Measurements from ENCODE around the gene KCNAB1. TPM values are rescaled to one million over a fixed set of nuclear protein-coding genes. Genes with fewer than 3 reads are reported as not detected.
"Not testable (repeated sequence)": the region's sequence is repeated elsewhere in the genome, so short reads cannot be mapped to it uniquely, and the experiment has no call there.

The KCNAB1 gene
- total RNA-seq, 1 experiment from 2014 or later, result not detected

DNA sequence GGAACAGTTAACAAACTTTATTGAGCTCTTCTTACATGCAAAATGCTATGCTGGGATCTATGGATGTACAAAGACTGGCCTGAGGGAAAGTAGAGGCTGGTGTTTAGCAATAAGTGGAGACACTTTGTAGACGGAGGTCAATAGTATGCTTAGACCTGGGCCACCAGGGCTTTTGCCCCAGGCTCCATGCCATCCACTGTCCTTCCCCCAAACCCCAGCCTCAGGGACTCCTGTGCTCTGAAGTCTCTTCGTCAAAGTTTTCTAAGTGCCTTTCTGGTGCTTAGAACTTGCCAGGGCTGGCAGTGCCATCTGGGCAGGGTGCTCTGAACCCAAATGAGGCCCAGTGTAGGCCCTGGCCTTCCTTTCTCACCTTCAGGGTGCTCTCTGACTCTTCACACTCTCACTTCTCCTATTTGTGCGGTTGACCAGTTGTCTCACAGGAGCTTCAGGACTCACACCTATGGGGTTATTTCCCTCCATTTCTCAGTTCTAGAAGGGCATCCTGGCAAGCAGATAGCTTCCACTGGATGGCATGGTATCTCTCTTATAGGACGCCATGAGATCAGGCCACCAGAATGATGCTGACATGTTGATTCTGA lies 21.8 kb upstream of the KCNAB1 start:
- Histone ChIP-seq H3K9me2 (ENCODE audit: insufficient read depth) (no peaks in the 10 kb centered on the region), H3K9me3 (ENCODE audit: control insufficient read depth in 1 of 2, insufficient read depth in 1 of 2, low read depth in 1 of 2, low read length in 2 of 2) (no peaks in the 10 kb centered on the region), H3K9ac (ENCODE audit: low read length) (no peak overlapping the region), H4K20me1 (ENCODE audit: insufficient read depth) (no peaks in the 10 kb centered on the region), H3K4me2 (ENCODE audit: low read length) (no peak overlapping the region), H3K79me2 (ENCODE audit: insufficient read depth, low read length) (no peaks in the 10 kb centered on the region), H3K36me3 (ENCODE audit: control insufficient read depth in 1 of 2, insufficient read depth in 2 of 2, low read length in 2 of 2) (no peaks in the 10 kb centered on the region), H3K4me1 (ENCODE audit: control insufficient read depth in 1 of 2, insufficient read depth in 2 of 2, low read length in 2 of 2) (no peaks in the 10 kb centered on the region), H2AFZ (ENCODE audit: low read depth, low read length, poor library complexity, severe bottlenecking) (no peak overlapping the region), H3K4me3 (replicated peaks in 1 of 2; ENCODE audit: low read depth in 1 of 2, low read length in 2 of 2) (no peak overlapping the region), H3K27me3 (ENCODE audit: insufficient read depth, low read length) (no peaks in the 10 kb centered on the region), H3K27ac (ENCODE audit: low read depth, low read length) (no peak overlapping the region)
- no TSS peak for BruUV-seq (replicated peaks)
- CTCF ChIA-PET, result no interaction called here
- TF ChIP-seq RAD21 (IDR thresholded peaks at IDR 0.05; ENCODE audit: low read depth) (no peak), EZH2 (IDR thresholded peaks at IDR 0.05) (no peak), FOSL1 (IDR thresholded peaks at IDR 0.05; ENCODE audit: low read depth) (no peak), SP1 (IDR thresholded peaks at IDR 0.05; ENCODE audit: low read depth) (no peak), ZNF274 (IDR thresholded peaks at IDR 0.05; ENCODE audit: low read depth, low read length) (no peak), ZFX (IDR thresholded peaks at IDR 0.05) (no peak), JUND (IDR thresholded peaks at IDR 0.05) (no peak), CEBPB (IDR thresholded peaks at IDR 0.05; ENCODE audit: low read depth) (no peak), POLR2AphosphoS5 (IDR thresholded peaks at IDR 0.05; ENCODE audit: low read depth, low read length) (no peak), CBX3 (IDR thresholded peaks at IDR 0.05; ENCODE audit: low read depth) (no peak)
- TF ChIP-seq, protein P1, sequence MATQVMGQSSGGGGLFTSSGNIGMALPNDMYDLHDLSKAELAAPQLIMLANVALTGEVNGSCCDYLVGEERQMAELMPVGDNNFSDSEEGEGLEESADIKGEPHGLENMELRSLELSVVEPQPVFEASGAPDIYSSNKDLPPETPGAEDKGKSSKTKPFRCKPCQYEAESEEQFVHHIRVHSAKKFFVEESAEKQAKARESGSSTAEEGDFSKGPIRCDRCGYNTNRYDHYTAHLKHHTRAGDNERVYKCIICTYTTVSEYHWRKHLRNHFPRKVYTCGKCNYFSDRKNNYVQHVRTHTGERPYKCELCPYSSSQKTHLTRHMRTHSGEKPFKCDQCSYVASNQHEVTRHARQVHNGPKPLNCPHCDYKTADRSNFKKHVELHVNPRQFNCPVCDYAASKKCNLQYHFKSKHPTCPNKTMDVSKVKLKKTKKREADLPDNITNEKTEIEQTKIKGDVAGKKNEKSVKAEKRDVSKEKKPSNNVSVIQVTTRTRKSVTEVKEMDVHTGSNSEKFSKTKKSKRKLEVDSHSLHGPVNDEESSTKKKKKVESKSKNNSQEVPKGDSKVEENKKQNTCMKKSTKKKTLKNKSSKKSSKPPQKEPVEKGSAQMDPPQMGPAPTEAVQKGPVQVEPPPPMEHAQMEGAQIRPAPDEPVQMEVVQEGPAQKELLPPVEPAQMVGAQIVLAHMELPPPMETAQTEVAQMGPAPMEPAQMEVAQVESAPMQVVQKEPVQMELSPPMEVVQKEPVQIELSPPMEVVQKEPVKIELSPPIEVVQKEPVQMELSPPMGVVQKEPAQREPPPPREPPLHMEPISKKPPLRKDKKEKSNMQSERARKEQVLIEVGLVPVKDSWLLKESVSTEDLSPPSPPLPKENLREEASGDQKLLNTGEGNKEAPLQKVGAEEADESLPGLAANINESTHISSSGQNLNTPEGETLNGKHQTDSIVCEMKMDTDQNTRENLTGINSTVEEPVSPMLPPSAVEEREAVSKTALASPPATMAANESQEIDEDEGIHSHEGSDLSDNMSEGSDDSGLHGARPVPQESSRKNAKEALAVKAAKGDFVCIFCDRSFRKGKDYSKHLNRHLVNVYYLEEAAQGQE (IDR thresholded peaks at IDR 0.05; ENCODE audit: low read depth), result no peak
- TF ChIP-seq, protein P2, sequence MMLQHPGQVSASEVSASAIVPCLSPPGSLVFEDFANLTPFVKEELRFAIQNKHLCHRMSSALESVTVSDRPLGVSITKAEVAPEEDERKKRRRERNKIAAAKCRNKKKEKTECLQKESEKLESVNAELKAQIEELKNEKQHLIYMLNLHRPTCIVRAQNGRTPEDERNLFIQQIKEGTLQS (IDR thresholded peaks at IDR 0.05), result no peak
- no peak for ATAC-seq
- no peak for DNase-seq (ENCODE audit: low read depth, low spot score)
- RAD21 ChIA-PET (ENCODE audit: low non-redundant PET in 1 of 2, low total read pairs in 2 of 2, uncharacterized antibody in 2 of 2, unreplicated experiment in 2 of 2), result no interaction called here
- intact Hi-C loops (cut with micrococcal nuclease), result no loop called here
- POLR2A ChIA-PET, result interaction anchor here (0.5 kb wide), 1 partner anchor 52 kb away, joined by 4 read pairs; no protein-coding TSS in a partner anchor

DNA sequence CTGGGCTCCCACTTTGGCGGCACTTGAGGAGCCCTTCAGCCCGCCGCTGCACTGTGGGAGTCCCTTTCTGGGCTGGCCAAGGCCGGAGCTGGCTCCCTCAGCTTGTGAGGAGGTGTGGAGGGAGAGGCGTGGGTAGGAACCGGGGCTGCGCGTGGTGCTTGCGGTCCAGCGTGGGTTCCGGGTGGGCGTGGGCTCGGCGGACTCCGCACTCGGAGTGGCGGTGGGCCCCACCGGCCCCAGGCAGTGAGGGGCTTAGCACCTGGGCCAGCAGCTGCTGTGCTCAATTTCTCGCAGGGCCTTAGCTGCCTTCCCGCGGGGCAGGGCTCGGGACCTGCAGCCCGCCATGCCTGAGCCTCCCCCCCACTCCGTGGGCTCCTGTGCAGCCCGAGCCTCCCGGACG lies 21.0 kb upstream of the KCNAB1 start:
- H3K79me2 ChIP-seq (ENCODE audit: insufficient read depth, low read length); H3K9ac ChIP-seq (ENCODE audit: low read length); H3K4me2 ChIP-seq (ENCODE audit: low read length); CTCF ChIA-PET; intact Hi-C loops (cut with micrococcal nuclease); H3K27me3 ChIP-seq (ENCODE audit: insufficient read depth, low read length); H3K36me3 ChIP-seq (ENCODE audit: control insufficient read depth in 1 of 2, insufficient read depth in 2 of 2, low read length in 2 of 2); H4K20me1 ChIP-seq (ENCODE audit: insufficient read depth); BruUV-seq (replicated peaks); H2AFZ ChIP-seq (ENCODE audit: low read depth, low read length, poor library complexity, severe bottlenecking); H3K27ac ChIP-seq (ENCODE audit: low read depth, low read length); POLR2A ChIA-PET; H3K4me3 ChIP-seq (replicated peaks in 1 of 2; ENCODE audit: low read depth in 1 of 2, low read length in 2 of 2); H3K4me1 ChIP-seq (ENCODE audit: control insufficient read depth in 1 of 2, insufficient read depth in 2 of 2, low read length in 2 of 2); ATAC-seq; H3K9me2 ChIP-seq (ENCODE audit: insufficient read depth); RAD21 ChIA-PET (ENCODE audit: low non-redundant PET in 1 of 2, low total read pairs in 2 of 2, uncharacterized antibody in 2 of 2, unreplicated experiment in 2 of 2); DNase-seq (ENCODE audit: low read depth, low spot score); H3K9me3 ChIP-seq (ENCODE audit: control insufficient read depth in 1 of 2, insufficient read depth in 1 of 2, low read depth in 1 of 2, low read length in 2 of 2): not testable (repeated sequence)

DNA sequence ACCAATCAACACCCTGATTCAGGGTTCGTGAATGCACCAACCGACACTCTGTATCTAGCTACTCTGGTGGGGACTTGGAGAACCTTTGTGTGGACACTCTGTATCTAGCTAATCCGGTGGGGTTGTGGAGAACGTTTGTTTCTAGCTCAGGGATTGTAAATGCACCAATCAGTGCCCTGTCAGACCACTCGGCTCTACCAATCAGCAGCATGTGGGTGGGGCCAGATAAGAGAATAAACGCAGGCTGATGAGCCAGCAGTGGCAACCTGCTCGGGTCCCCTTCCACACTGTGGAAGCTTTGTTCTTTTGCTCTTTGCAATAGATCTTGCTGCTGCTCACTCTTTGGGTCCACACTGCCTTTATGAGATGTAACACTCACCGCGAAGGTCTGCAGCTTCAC lies 20.4 kb upstream of the KCNAB1 start:
- H3K4me3 ChIP-seq (replicated peaks in 1 of 2; ENCODE audit: low read depth in 1 of 2, low read length in 2 of 2); H3K27me3 ChIP-seq (ENCODE audit: insufficient read depth, low read length); H3K27ac ChIP-seq (ENCODE audit: low read depth, low read length); H3K4me1 ChIP-seq (ENCODE audit: control insufficient read depth in 1 of 2, insufficient read depth in 2 of 2, low read length in 2 of 2); H2AFZ ChIP-seq (ENCODE audit: low read depth, low read length, poor library complexity, severe bottlenecking); DNase-seq (ENCODE audit: low read depth, low spot score); H3K79me2 ChIP-seq (ENCODE audit: insufficient read depth, low read length); H3K9ac ChIP-seq (ENCODE audit: low read length); H4K20me1 ChIP-seq (ENCODE audit: insufficient read depth); RAD21 ChIA-PET (ENCODE audit: low non-redundant PET in 1 of 2, low total read pairs in 2 of 2, uncharacterized antibody in 2 of 2, unreplicated experiment in 2 of 2); H3K9me2 ChIP-seq (ENCODE audit: insufficient read depth); CTCF ChIA-PET; intact Hi-C loops (cut with micrococcal nuclease); H3K36me3 ChIP-seq (ENCODE audit: control insufficient read depth in 1 of 2, insufficient read depth in 2 of 2, low read length in 2 of 2); POLR2A ChIA-PET; H3K4me2 ChIP-seq (ENCODE audit: low read length); ATAC-seq; H3K9me3 ChIP-seq (ENCODE audit: control insufficient read depth in 1 of 2, insufficient read depth in 1 of 2, low read depth in 1 of 2, low read length in 2 of 2); BruUV-seq (replicated peaks): not testable (repeated sequence)

Measured in HCT116 (cell line).